Eye (tissue), 1 donor: ENCODE data around the gene NLRP8.
"Not testable (repeated sequence)": the region's sequence is repeated elsewhere in the genome, so short reads cannot be mapped to it uniquely, and the experiment has no call there.

Source experiments
- DNase-seq: peaks from one replicate; pipeline ENCODE4 v3.0.0-alpha.2; 2015

NLRP8 gene

DNA sequence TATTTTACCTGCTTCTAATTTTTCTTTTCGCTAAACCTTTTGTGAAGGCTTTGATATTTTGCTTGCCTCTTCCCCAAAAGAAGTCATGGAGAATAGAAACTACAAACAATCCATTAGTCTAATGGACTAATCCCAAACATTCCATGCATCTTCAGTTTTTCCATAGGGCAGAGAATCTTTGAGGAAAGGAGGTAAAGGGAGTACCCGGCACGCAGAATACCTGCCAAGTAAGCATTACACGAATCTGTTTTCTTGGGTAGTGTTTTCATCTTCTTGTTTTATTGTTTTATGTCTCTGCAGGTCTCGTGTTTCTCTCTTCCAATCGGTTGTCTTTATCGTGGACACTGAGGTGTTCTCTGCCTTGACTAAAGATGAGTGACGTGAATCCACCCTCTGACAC, at the start of gene NLRP8:
Gene NLRP8 (plus strand): TSS at position 301 of the 400 bp plus-strand sequence.
- DNase-seq: no peak

DNA sequence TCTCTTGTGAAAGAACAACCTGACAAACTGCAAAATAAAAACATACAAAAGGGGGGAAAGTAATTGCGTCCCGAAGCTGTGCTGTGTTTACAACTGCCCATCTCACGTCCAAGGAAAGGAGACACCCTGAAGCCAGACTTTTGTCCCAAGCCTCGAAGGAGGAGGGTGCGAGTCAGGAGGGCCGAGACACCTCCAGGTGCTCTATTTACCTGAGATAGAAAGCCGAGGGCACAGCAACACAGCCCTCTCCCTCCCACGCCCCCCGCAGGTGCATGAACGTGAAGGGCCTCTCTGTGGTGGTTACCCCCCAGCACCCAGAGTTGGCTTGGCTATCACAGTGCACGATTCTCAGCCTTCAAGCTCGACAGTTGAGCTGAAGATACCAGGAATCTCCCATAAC, 48.7 kb upstream of the NLRP8 start:
- no peak for DNase-seq

DNA sequence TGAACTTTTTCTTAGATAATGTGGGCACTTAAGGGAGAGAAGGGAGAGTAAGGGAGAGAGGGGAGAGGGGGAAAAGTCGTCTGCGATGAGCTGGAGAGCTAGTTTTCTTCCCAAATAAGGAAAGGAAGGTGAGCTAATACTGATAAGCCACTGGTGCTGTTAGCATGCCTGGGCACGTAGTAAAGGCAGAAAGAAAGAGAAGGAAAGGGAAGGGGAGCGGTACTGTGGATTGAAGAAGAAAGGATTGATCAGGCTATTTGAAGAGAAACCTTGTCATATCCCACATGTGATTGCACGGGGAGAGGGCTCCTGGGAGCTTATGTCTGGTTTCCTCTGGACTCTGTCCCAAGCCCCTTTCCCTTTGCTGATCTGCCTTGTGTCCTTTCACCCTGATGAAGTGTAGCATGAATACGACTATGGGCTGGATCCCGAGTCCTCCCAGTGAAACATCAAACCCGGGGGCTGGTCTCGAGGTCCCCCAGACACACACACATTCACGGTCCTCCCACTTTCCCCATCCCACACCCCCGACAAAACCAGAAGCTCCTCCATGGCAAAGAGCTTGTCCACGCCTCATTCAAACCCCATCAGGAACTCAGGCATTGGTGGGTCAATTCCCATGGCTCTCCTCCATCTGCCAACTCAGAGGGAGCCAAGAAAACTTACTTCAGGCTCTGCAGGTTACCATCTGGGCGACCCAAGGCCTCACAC, 46.1 kb upstream of the NLRP8 start:
- no peak for DNase-seq

DNA sequence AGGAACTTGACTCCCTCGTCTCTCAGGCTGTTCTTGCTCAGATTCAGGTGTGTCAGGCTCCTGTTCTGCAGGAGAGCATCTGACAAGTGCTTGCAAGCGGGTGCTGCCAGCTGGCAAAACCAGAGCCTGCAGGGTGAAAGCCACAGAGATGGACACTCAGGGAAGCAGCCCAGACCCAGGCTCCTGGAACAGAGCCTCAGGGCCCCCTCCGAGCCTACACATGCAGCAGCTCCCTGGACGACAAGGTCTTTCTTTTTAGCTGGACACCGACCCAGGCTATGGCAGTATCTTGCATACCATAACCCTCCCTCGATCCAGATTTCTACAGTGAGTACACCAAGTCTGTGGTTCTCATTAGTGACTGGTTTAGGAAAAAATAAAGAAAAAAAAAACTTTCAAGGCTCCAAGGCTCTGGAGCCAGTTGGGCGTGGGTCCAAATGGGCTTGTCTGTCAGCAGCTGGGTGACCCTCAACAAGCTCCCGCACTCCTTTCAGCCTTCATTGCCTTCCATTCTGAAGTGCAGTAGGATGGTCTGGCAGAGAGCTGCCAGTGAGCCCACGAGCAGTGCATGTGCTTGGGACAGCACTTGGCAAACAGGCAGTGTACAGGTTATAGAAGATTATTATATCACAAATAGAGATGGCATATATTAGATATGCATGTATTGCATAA, 45.4 kb upstream of the NLRP8 start:
- DNase-seq: no peak

DNA sequence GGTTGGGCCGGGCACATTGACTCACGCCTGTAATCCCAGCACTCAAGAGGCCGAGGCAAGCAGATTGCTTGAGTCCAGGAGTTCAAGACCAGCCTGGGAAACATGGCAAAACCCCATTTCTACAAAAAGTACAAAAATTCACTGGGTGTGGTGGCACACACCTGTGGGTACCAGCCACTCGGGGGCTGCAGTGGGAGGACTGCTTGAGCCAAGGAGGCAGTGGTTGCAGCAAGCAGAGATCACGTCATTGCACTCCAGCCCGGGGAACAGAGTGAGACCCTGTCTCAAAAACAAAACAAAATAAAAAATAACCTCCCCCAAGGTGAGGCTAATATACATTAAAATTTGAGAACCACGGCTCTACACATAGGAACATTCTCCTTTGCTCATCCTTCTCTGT, 40.3 kb upstream of the NLRP8 start:
- DNase-seq: no peak

DNA sequence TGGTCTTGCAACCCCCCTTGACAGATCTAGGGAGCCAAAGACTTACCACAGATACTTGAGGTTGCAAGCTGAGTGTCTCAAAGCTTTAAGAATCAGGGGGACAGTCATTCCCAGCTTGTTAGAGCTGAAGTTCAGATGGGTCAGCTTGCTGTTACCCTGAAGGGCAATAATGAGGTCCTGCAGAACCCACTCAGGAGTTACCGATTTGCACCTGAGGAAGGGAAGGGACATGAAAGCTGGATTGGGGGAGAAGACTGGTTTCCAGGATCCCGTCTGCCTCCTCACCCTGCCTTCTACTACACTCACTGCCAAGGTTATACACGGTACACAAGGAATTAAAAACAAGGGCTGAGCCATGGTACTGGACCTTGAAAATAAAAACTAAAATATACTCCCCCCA, 39.9 kb upstream of the NLRP8 start:
- no peak for DNase-seq

DNA sequence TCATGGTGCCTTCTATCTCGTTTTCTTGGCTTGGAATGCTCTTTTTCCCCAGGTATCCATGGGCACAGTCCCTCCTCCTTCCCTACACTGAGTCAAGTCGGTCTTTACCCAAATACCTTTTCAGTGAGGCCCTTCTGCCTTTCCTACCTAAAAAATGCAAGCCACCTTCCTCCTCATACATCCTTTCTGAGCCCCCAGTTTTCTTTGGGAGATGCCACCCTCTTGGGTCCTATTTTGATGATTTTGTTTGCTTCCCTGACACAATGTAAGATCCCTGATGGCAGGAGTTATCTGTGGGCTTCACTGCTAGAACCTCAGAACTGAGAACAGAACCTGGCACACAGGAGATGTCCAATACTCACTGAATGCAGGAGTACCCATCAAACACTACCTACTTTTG, 37.8 kb upstream of the NLRP8 start:
- DNase-seq: no peak

DNA sequence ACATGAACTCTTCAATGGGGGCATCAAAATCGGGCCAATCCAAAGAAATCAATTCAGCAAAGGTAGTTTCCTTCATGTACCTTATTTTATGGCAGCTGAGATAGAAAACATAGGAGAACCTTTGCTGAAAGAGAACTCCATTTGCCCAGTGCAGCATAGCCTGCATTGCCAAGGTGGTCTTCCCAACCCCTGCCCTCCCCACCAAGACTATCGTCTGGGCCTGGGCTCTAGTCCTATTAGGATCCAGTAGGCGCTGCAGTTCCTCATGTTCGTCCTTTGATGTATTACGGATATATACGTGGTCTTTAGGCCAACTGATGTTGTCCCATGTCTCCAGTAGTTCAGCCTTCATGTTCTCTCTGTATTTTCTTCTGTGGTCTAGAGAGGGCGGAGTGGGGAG, 34.7 kb upstream of the NLRP8 start:
- no peak for DNase-seq

DNA sequence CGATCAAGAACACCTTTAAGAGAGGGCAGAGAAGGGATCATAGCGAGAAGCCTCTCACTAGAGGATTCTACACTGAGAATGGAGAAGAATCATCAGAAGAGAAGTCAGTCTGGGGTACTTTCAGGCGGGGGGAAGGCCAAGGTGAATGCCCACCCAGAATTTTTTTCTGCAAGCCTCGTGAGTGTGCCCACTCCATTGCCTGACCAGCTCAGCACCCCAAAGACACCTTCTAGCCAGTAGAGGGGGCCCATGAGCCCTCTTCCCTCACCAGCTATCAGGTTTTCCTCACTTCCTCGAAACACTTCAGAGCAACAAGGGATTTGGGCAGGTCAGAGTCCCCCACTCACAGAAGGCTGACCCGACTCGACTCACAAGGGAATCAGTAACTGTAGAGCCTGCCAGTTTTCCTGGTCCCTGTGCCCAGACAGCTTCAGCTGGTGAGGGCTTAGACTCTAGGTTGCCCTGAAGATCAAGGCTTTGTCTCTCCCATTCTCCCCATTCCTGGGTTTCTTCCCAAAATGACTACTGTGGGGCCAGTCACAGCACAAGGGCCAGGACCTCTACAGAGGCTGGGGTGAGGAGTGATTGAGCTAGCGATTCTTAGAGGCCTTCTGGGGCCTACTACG, 33.9 kb upstream of the NLRP8 start:
- no peak for DNase-seq

DNA sequence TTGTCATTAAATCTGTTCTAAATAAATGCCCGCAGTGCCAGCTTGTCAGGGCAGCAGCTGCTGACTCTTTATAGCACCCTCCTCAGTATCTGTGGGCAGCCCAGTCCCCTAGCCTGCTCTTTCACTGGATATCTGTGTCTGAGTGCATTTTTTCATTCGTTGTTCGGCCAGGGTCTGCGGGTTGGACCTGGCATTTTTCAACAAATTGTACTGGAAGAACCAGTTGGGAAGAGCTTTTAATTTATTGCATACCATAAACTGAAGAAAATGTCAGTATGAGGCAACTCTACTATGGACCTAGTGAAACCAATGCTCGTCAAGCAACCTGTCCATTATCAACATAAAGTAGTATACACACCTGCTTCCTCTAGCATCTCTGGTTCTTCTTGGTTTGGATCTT, 24.1 kb upstream of the NLRP8 start:
- no peak for DNase-seq

DNA sequence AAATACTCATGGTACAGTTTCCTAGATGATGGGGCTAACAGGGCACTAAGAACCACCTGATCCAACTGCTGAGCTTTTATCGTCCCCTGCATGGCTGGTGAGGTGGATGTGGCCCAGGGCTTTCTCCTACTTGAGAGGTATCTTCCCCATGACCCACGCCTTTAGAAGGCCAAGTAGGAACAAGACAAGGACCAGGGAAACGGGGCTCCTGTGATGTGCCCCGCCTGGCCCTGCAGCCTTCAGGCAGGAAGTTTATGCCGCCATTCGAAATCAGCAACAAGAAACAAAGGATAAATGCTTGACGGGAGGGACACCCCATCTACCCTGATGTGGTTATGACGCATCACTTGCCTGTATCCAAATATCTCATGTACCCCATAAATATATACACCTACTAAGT, 19.6 kb upstream of the NLRP8 start:
- DNase-seq: no peak

DNA sequence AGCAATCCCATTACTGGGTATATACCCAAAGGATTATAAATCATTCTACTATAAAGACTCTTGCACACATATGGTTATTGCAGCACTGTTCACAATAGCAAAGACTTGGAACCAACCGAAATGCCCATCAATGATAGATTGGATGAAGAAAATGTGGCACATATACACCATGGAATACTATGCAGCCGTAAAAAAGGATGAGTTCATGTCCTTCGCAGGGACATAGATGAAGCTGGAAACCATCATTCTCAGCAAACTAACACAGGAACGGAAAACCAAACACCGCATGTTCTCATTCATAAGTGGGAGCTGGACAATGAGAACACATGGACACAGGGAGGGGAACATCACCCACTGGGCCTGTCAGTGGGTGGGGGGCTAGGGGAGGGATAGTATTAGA, 18.4 kb upstream of the NLRP8 start:
- DNase-seq: not testable (repeated sequence)

DNA sequence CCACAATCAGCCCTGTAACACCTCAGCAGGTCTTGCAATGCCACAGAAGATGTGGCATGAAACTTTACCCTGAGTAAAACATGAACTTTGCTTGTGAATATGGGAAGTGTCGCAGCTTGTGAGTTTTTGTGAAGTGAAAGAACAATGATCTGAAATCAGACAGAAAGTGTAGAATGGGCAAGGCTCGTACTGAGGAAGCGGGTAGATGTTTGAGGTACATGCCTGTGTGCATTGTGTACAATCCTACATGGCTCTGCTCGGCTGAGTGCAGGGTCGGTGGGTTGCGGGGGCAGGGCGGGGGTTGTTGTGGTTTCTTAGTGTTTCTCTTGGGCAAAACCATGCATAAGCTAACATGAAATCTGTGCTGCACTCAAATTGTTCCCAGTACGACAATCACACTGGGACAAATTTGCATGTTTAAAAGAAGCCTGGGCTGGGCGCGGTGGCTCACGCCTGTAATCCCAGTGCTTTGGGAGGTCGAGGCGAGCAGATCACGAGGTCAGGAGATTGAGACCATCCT, 16.6 kb upstream of the NLRP8 start:
- no peak for DNase-seq

DNA sequence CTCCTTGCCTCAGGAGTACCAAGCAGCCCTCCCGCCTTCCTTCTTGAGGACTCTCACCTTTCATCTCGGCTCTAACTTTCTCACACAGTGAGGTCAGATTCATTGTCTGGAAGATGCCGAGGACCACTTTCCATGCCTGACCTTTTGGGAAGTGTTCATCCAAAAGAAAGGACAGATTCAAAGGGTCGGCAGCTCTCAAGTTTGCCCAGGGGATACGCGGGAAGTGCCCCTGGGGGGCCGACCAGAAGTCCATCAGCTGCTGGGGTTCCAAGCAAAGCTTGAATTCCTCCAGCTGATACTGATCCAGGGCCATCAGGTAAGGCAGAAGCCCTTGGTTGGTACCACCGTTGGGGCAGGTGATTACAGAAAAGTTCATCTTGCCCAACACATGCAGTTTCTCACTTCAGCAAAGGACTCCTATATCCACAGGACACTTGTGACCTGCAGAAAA, 15.7 kb upstream of the NLRP8 start, which contains the start of gene NLRP13:
Gene NLRP13 (minus strand): TSS at position 401 of the 451 bp plus-strand sequence. CDS start 25 bp downstream, at position 376.
- DNase-seq: no peak

DNA sequence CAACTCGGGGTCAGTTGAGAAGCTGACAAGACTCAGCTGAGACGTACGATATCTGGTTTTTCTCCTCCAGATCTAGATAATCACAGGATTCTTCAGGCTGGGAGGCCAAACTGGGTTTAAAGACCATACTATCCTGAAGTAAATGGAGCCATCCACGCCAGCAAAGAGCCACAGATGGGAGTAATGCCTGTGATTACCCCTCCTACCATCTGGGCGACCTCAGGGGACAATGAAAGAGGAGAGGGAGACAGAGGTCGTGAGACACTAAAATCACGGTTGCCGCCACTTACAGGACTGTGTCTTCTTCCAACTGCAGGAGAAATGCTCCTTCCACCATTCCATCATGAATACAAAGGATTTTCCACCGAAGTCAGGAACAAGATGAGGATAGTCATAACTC, 12.4 kb upstream of the NLRP8 start:
- no peak for DNase-seq

DNA sequence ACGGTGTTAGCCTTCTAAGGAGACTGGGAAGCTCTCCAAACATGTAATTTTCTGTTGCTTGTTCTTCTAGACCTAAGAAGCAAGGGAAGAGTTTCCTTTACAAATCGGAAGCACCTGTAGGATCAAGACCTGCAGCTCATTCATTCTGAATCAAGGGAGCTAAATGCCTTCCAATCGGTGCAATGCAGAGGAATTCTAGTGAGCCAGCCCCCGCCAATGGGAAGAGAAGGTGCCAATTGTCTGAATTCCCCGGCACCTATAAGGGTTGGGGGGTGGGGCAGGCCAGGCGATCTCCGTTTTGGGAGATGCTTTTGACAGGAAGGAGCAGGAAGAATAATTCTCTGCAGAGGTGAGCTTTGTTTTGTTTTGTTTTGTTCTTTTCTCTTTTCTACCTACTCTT, 8.4 kb upstream of the NLRP8 start:
- DNase-seq: no peak

DNA sequence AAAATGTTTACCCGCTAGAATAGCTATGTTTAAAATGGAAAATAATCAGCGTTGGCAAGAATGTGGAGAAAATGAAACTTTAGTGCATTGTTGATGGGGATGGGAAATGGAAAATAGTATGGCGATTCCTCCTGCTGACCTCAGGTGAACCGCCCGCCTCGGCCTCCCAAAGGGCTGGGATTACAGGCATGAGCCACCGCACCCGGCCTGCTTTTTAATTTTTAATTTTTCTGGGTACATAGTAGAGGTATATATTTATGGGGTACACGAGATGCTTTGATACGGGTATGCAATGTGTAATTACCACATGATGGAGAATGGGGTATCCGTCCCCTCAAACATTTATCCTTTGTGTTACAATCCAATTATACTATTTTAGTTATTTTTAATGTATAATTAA, 7.3 kb upstream of the NLRP8 start:
- DNase-seq: no peak

DNA sequence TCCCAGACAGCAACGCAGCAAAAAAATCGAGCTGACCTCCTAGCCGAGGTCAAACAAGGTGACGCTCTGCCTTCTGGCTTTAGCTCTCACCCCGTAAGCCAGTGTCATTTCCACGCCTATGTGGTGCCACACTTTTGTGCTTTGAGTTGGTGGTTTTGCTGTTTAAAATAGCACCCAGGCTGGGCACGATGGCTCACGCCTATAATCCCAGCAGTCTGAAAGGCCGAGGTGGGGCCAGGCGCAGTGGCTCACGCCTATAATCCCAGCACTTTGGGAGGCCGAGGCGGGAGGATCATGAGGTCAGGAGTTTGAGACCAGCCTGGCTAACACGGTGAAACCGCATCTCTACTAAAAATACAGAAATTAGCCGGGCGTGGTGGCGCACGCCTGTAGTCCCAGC, 2.9 kb downstream of the NLRP8 start:
- DNase-seq: not testable (repeated sequence)

DNA sequence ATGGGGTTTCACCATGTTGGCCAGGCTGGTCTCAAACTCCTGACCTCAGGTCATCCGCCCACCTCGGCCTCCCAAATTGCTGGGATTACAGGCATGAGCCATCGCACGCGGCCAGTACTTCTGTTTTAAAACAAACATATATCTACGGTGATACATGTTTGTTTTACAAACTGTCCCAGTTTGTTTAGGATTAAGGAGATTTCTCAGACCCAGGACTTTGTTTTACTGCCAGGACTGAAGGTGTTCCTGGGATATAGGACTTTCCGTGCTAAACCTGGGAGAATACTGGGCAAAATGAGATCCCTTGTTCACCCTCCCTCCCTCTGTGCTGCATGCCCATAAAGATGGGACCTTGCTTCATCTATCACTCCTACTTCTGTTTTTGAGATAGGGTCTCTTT, 8.8 kb downstream of the NLRP8 start:
- no peak for DNase-seq

DNA sequence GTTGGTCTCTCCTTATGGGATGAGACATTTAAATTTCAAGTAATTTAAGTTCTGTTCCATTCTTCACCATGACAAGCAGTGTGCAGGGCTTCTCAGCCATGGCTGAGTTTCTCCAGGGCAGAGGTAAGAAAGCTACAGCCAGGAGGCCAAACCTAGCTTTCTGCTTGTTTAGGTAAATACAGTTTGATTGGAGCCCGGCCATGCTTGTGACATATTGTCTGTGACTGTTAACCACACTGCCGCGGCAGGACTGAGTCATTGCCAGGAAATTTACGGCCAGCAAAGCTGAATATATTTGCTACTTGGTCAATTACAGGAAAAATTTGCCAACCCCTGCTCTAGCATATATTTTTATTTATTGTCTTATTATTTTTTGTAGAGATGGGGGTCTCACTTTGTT, 10.7 kb downstream of the NLRP8 start:
- DNase-seq: no peak

DNA sequence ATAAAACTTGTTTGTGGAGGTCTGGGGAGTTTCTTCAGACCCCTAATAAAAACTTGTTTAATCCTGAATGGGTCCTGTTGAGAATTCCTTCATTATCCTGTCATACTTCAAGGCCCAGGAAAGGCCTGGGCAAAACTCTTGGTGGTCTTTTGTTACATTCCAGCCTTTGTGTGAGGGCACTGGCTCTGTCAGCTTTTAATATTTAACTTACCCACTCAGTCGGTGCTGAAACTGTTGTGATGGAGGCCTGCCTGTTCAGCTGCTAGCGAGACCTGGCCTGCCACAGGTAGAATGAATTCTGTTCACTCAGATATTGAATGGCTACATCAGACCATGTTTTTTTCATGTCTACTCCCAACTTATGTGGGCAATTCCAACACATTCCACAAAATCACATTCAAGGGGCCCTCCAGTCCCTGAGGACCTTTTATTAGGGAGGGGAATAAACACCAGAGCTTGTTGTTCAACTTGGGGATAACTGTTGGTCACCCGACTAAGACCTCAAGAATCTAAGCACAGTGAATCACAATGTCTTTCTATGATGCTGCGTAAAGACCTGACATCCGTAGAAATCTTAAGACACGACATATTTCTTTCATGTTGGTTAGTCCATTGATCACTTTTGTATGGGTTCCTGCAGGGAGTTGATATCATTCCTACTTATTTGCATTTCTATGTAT, 12.5 kb downstream of the NLRP8 start:
- no peak for DNase-seq

DNA sequence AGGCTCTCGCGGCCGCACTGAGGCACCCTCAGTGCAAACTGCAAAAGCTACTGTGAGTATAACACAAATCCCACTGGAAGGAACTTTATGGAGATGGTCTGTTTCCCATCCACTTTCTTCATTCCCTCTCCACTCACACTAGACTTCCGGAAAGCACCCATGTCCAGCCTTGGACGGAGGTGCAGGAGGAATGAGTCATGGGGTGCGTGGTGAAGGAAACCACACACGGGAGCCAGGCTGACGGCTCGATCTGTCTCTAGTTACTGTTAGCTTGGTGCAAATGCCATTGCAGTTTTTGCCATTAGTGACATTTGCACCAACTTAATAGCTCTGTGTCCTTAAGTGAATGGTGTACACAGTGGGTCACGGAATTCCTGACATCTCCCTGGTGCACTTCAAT, 14.6 kb downstream of the NLRP8 start:
- no peak for DNase-seq

DNA sequence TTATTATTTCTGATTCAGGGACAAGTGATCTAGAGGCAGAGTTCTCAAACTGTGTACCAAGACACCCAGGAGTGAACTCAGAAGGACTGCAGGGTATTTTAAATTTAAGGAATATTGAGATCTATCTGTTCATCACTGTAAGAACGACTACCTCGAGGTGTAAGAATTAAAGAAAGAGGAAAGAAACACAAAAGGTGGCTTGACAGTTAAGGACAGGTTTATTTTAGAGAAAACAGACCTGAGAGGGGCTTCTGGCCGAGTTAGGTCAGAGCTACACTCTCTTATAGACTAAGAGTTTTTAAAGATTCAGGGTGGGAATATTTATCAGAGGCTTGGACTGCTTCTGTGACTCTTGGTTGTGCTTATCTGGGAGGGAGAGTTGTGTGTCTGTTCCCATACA, 26.4 kb downstream of the NLRP8 start:
- DNase-seq: no peak
